Psoas muscle (tissue), 8 donors: ENCODE data around the gene XCL1. TPM values are rescaled to one million over a fixed set of nuclear protein-coding genes. Genes with fewer than 3 reads are reported as not detected.

Experiments used
- ATAC-seq, 4 donors: fragments of 200-7000 bp; cut with Tn5 transposase; one replicate each; pipeline ENCODE4 v1.9.1; 2020; ENCODE audit warnings: moderate library complexity in 3 of 4, mild to moderate bottlenecking in 2 of 4
- DNase-seq, 2 donors: peaks; one replicate each; pipeline ENCODE4 v3.0.0-alpha.2; 2020
- H3K27ac ChIP-seq: fragments of 200-600 bp; one replicate; pipeline ENCODE4 v1.8.0; 2022
- H3K27me3 ChIP-seq, 3 donors: fragments of 200-600 bp in 1 of 3; one replicate each; pipeline versions ENCODE4 v1.6.1 to v1.8.0; 2013 to 2022; ENCODE audit warnings: low read length in 2 of 3, mild to moderate bottlenecking in 2 of 3, moderate library complexity in 1 of 3; ENCODE audit not compliant: insufficient read depth in 3 of 3
- H3K36me3 ChIP-seq, 2 donors: fragments of 200-600 bp in 1 of 2; one replicate each; pipeline versions ENCODE4 v1.6.1 to v1.8.0; 2013 to 2022; ENCODE audit warnings: low read depth in 1 of 2, mild to moderate bottlenecking in 1 of 2, moderate library complexity in 1 of 2; ENCODE audit not compliant: insufficient read depth in 1 of 2
- H3K4me1 ChIP-seq: fragments of 200-600 bp; one replicate; pipeline ENCODE4 v1.8.0; 2022
- H3K4me3 ChIP-seq: fragments of 200-600 bp; one replicate; pipeline ENCODE4 v1.8.0; 2022; ENCODE audit warnings: mild to moderate bottlenecking
- H3K9me3 ChIP-seq: fragments of 200-600 bp; one replicate; pipeline ENCODE4 v1.8.0; 2022
- CTCF ChIP-seq: fragments of 200-600 bp; IDR thresholded peaks from one replicate; pipeline ENCODE4 v1.8.0; 2022; ENCODE audit warnings: antibody characterized with exemption
- WGBS, 3 donors: extraction: QIAGEN DNeasy Blood & Tissue Kit; methylation state at CpG; one replicate each; pipeline versions ENCODE4 v1.1.6 to v1.1.7; 2013; 5-methylcytosine and 5-hydroxymethylcytosine counted together
- intact Hi-C, 2 donors: fragments of 100-400 bp; cut with DNase I; formaldehyde crosslinking; loops; one replicate each; pipeline versions ENCODE4 v1.11.0 to v1.14.2; 2022
- polyA plus RNA-seq, 3 donors: library from polyadenylated mRNA; stranded (reverse); fragments of 200-250 nt; gene quantifications; one replicate each; pipeline ENCODE4 v1.2.3, GENCODE V29; 2013
- total RNA-seq, 4 donors: library from RNA; stranded (reverse); fragmentation: NEBNext Ultra II Directional in 2 of 4; extraction: Animal tissue kit (Norgen Biotek cat#: 25700) in 2 of 4; gene quantifications; one replicate each; pipeline versions ENCODE4 v1.2.1 to v1.2.4, GENCODE V29; 2021 to 2023
- donor health status: healthy with polysubstance abuse.
- donor health status: DM: no; HTN: no; CAD: no; lungs with moderate emphysema.
- donor health status: Bipolar disorder and iron deficiency.
- donor health status: healthy.
- donor health status: DM: yes; HTN: yes; CAD: no.
- donor health status: DM: no; HTN: no; CAD: no.
- donor health status: DM: no; HTN: no; CAD: no.
- donor health status: DM: yes; HTN: yes; CAD: no.

The XCL1 gene
- total and polyA plus RNA-seq, 7 donors: 0.03 to 0.28 TPM; not detected in 5

- no peak overlapping the region for H3K4me3 ChIP-seq
- no peak for TF ChIP-seq CTCF
- peak overlapping the region; percentile 83 for H3K27ac ChIP-seq
- 86 to 98% (median 93%) methylated on average over 2 of the region's 2 CpGs for WGBS, 3 donors
- ATAC-seq: no peak
- intact Hi-C loops: loop anchor here in 1 of 2 donors (10.0 kb wide), 1 partner anchor 869 kb away; the partner anchor contains the start of gene SLC19A2
- no peaks in the 10 kb centered on the region for H3K9me3 ChIP-seq
- no peaks in the 10 kb centered on the region for H3K36me3 ChIP-seq
- peaks cover 58% of the 10 kb centered on the region for H3K4me1 ChIP-seq
- H3K27me3 ChIP-seq: no peaks in the 10 kb centered on the region
- DNase-seq: no peak
Observed at GRCh38 chr1:168615965-168616364, 39.6 kb downstream of the XCL1 start.

- intact Hi-C loops: loop anchor here in 1 of 2 donors (10.0 kb wide), 1 partner anchor 867 kb away; the partner anchor contains the start of gene SLC19A2
- 80 to 82% (median 81%) methylated on average over 5 of the region's 5 CpGs for WGBS, 3 donors
Observed at GRCh38 chr1:168617974-168618750, 41.8 kb downstream of the XCL1 start.

DNA sequence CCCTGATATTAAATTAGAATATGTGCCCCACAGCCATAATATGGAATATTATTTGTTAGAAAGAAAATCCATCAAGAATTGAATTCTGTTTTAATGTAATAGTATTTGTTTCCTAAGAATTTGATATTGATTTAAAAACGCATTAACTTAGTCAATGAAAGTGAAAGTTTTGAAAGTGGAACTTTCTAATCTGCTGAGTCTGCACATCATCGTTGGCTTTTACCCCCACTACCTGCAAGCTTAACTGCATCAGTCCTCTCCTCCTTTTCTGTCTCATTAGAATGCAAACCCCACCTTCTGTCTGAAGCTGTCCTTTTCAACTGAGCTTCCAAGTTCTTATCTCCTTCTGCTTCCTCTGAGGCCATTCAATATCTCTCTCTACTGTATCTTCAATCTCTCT, 42.5 kb downstream of the XCL1 start:
- H3K9me3 ChIP-seq: no peaks in the 10 kb centered on the region

More at GRCh38 chr1:168617974-168618750, 41.8 kb downstream of the XCL1 start:
- Histone ChIP-seq H3K27me3 (no peaks in the 10 kb centered on the region), H3K27ac (peak overlapping the region; percentile 83), H3K4me1 (peaks cover 59% of the 10 kb centered on the region), H3K4me3 (no peak overlapping the region), H3K36me3 (no peaks in the 10 kb centered on the region), H3K9me3 (no peaks in the 10 kb centered on the region)
- no peak for TF ChIP-seq CTCF
- ATAC-seq (no peak), DNase-seq (no peak)

DNA sequence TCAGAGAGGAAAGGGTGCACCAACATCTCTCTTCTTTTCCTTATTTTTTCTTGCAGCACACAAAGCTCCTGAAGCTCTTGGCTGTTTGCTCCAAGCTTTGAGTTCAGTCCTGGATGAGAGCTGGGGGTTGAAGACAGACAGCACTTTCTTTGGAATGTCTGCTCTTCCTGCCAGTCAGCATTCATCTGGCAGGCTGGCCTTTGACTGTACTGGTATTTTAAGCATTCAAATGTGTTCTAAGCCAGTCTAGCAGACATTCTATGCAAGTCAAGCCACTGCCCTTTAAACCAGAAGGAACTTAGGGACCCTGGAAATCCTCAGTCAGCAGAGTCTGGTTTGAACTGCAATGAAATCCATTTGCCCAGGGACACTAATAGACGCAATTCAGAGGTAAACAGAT, 45.0 kb downstream of the XCL1 start:
- Histone ChIP-seq H3K4me3 (peak overlapping the region; percentile 41), H3K27ac (peak overlapping the region; percentile 94), H3K9me3 (no peaks in the 10 kb centered on the region), H3K4me1 (peaks cover 50% of the 10 kb centered on the region), H3K27me3 (no peaks in the 10 kb centered on the region), H3K36me3 (no peaks in the 10 kb centered on the region)
- ATAC-seq (peak; percentile 63 to 75 (median 66)), DNase-seq (peak in 1 of 2 donors; percentile 53)
- intact Hi-C loops: loop anchor here in 1 of 2 donors (5.0 kb wide), 1 partner anchor 491 kb away; no protein-coding TSS in a partner anchor
- 17 to 29% (median 20%) methylated on average over 1 of the region's 1 CpG for WGBS, 3 donors
- no peak for TF ChIP-seq CTCF

More for the DNA sequence above, 42.5 kb downstream of the XCL1 start:
- WGBS, 3 donors: 73 to 84% (median 78%) methylated on average over 2 of the region's 2 CpGs
- H3K36me3 ChIP-seq: no peaks in the 10 kb centered on the region
- peaks cover 58% of the 10 kb centered on the region for H3K4me1 ChIP-seq
- H3K4me3 ChIP-seq: no peak overlapping the region
- no peak for TF ChIP-seq CTCF
- ATAC-seq (no peak), DNase-seq (no peak)
- H3K27ac ChIP-seq: peak overlapping the region; percentile 94
- H3K27me3 ChIP-seq: no peaks in the 10 kb centered on the region
- intact Hi-C loops: loop anchor here in 1 of 2 donors (10.0 kb wide), 1 partner anchor 866 kb away; the partner anchor contains the start of gene SLC19A2
